ENCODE measurements around the gene CDON. TPM values are rescaled to one million over a fixed set of nuclear protein-coding genes. Genes with fewer than 3 reads are reported as not detected.

The CDON gene
- total RNA-seq, 1 experiment from 2014 or later, result 17.2 TPM

DNA sequence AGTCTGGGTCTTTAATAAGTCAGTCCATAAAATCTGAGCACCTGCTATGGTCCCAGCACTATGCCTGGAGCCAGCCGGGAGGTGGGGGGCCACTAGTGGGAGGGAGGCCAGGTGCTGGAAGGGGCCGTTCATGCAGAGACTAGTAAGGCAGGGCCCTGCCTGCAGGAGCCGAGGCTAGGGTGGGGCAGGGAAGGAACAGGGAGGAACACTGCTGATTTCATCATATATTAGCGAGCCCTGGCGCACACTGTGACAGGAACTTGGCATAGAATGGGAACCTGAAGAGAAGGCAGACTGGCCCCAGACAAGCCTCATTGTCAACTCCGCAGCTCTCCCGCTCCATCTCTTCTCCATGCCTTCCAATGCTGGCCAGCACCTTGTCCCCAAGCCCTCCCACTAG is 109.7 kb downstream of the CDON start:
- Mint-ChIP-seq H3K27ac (no peak overlapping the region), H3K36me3 (ENCODE audit: insufficient read depth in 1 of 3, low read depth in 3 of 3) (peaks cover 0 to 15% (median 0%) of the 10 kb centered on the region in 3 experiments; a peak in 4 of 7 replicates), H3K4me1 (peaks cover 8 to 16% of the 10 kb centered on the region in 2 experiments), H3K9me3 (no peaks in the 10 kb centered on the region), H3K4me3 (no peak overlapping the region), H3K27me3 (ENCODE audit: low read depth) (no peaks in the 10 kb centered on the region; the same call in 1 of the 2 replicates)
- H2BK15ac ChIP-seq (ENCODE audit: low read depth, low read length), result no peak overlapping the region
- H3T11ph ChIP-seq (ENCODE audit: low read length), result no peak overlapping the region
- H3K23me2 ChIP-seq (ENCODE audit: insufficient read length, low read depth, low read length, poor library complexity, severe bottlenecking), result no peaks in the 10 kb centered on the region
- H3K4me1 ChIP-seq (ENCODE audit: insufficient read depth, low read length), result no peaks in the 10 kb centered on the region
- no peak overlapping the region for H2AK5ac ChIP-seq (ENCODE audit: insufficient read length, low read length)
- H3K27ac ChIP-seq (ENCODE audit: insufficient read length, low read depth, low read length), result no peak overlapping the region
- TF ChIP-seq CTCF (conservative IDR thresholded peaks at IDR 0.05), result no peak
- no peak overlapping the region for H4K8ac ChIP-seq (replicated peaks; ENCODE audit: insufficient read length, low read depth, low read length)
- H4K5ac ChIP-seq (ENCODE audit: insufficient read length, low read depth, low read length), result no peak overlapping the region
- H2AFZ ChIP-seq (ENCODE audit: low read length), result no peak overlapping the region
- H4K91ac ChIP-seq (ENCODE audit: insufficient read length, low read depth, low read length), result no peak overlapping the region
- no peak overlapping the region for H3K9ac ChIP-seq (ENCODE audit: extremely low read depth, insufficient read length, low read length)
- no peak overlapping the region for H2BK5ac ChIP-seq (ENCODE audit: insufficient read length, low read length)
- H3K79me1 ChIP-seq (ENCODE audit: insufficient read depth, low read depth, low read length, poor library complexity, severe bottlenecking), result no peaks in the 10 kb centered on the region
- no peak overlapping the region for H3K4me2 ChIP-seq (ENCODE audit: insufficient read depth, insufficient read length, low read length)
- no peaks in the 10 kb centered on the region for H3K27me3 ChIP-seq (ENCODE audit: insufficient read depth, low read length)
- no peaks in the 10 kb centered on the region for H3K79me2 ChIP-seq (ENCODE audit: insufficient read depth, low read length)
- H4K20me1 ChIP-seq (ENCODE audit: control insufficient read depth, insufficient read depth, insufficient read length), result no peaks in the 10 kb centered on the region
- WGBS (ENCODE audit: extremely low coverage, insufficient read length, low lambda C conversion rate), result no CpG with 5 or more reads among the region's 7 CpGs
- H3K56ac ChIP-seq (ENCODE audit: insufficient read length, low read depth, low read length), result no peak overlapping the region
- H2BK12ac ChIP-seq (ENCODE audit: insufficient read length, low read depth, low read length), result no peak overlapping the region
- no peak overlapping the region for H3K23ac ChIP-seq (ENCODE audit: insufficient read length, low read depth, low read length)
- H3K9me3 ChIP-seq (ENCODE audit: control insufficient read depth, low read depth, low read length), result no peaks in the 10 kb centered on the region
- H3K4ac ChIP-seq (ENCODE audit: low read depth, low read length), result no peak overlapping the region
- no peak overlapping the region for H2BK20ac ChIP-seq (ENCODE audit: low read depth, low read length, poor library complexity, severe bottlenecking)
- no peak overlapping the region for H3K18ac ChIP-seq (ENCODE audit: insufficient read length, low read depth, low read length)
- no peak overlapping the region for H2BK120ac ChIP-seq (ENCODE audit: low read depth, low read length, poor library complexity, severe bottlenecking)
- no peak overlapping the region for H3K14ac ChIP-seq (ENCODE audit: insufficient read depth, low read length)
- DNase-seq, result no peak

All from H9 (cell line).